GM12865 (cell line): Measurements from ENCODE around the gene TTBK2.

Experiments used
- DNase-seq: peaks from one replicate; pipeline ENCODE4 v3.0.0; 2010; ENCODE audit warnings: low read depth
- H3K4me3 ChIP-seq: 2 replicates; pipeline ENCODE4 v1.5.1; 2011; ENCODE audit warnings: mild to moderate bottlenecking, low read depth, low read length, control low read depth
- CTCF ChIP-seq: IDR thresholded peaks from 2 replicates; pipeline ENCODE4 v1.5.1; 2011; ENCODE audit warnings: low read length, control low read depth, low read depth, inconsistent platforms; ENCODE audit not compliant: insufficient read depth; ENCODE audit errors: missing control alignments

TTBK2 gene

GRCh38 chr15:42796955-42797782, 123.4 kb downstream of the TTBK2 start:
- no peak overlapping the region for H3K4me3 ChIP-seq
- TF ChIP-seq CTCF: no peak
- no peak for DNase-seq

DNA sequence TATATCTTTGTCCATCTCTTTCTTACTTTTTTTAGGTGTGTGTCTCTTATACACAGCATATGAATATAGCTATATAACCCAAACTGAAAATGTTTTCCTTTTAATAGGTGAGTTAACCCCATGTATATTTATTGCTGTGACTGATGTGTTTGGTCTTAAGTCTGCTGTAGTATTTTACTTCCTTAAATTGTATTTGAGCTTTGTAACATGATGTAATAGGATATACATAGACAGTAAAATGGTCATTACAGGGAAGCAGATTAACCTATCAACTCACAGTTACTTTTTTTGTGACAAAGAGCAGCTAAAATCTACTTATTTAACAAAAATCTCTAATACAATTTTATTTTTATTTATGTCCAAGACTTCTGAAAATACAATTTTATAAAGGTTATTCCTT, 131.9 kb downstream of the TTBK2 start:
- no peak for TF ChIP-seq CTCF
- DNase-seq: no peak
- H3K4me3 ChIP-seq: no peak overlapping the region

GRCh38 chr15:42786978-42787377, 133.6 kb downstream of the TTBK2 start:
- no peak overlapping the region for H3K4me3 ChIP-seq
- DNase-seq: no peak
- TF ChIP-seq CTCF: no peak

- no peak for DNase-seq
- H3K4me3 ChIP-seq: no peak overlapping the region
- no peak for TF ChIP-seq CTCF
Observed at GRCh38 chr15:42785569-42785968, 135.0 kb downstream of the TTBK2 start.

DNA sequence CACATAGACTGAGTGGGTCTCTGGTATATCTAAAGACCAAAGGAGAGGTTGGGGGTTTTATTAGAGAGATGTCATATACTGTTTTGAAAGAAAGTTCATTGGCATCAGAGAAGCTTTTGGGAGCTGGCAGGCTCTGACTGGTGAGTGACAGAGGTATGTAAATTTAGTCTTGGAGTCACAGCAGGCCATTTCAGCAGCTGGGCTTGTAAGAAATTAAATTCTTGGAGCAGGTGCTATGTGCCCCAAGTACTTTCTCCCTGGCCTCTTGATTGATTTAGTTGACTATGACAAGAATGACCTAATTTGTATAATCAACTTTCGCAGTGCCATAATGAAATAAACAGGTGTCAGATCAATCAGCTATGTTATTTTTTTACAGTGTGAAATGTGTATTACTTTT, 135.9 kb downstream of the TTBK2 start:
- H3K4me3 ChIP-seq: no peak overlapping the region
- DNase-seq: no peak
- no peak for TF ChIP-seq CTCF

GRCh38 chr15:42782716-42783115, 137.9 kb downstream of the TTBK2 start:
- DNase-seq: no peak
- no peak overlapping the region for H3K4me3 ChIP-seq
- TF ChIP-seq CTCF: no peak

DNA sequence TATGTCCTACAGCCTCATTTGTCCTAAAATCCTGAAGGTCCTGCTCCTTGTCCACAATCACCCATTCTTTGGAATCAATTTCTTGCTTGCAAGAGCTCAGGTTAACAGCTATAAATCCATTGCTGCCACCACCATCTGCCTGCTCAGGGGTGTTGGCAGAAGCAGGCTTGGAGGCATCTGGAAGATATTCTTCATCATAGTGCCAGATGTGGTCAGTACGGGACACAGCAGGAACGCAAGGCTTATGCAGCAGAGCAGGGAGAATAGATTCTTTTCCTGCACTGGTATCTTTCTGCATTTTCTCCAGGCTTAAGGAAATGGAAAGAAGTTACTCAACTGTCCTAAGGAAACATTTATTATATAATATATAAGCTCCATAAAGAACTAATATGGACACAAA, 145.2 kb downstream of the TTBK2 start:
- H3K4me3 ChIP-seq: no peak overlapping the region
- DNase-seq: no peak
- no peak for TF ChIP-seq CTCF
